CD1c-positive myeloid dendritic cell (primary cell): ENCODE measurements around the gene CSK.
"Not testable (repeated sequence)": the region's sequence is repeated elsewhere in the genome, so short reads cannot be mapped to it uniquely, and the experiment has no call there.

Source experiments
- DNase-seq: peaks from one replicate; pipeline ENCODE4 v3.0.0-alpha.2; 2016; ENCODE audit errors: extremely low spot score

Gene CSK

GRCh38 chr15:74781431-74782258, at the start of gene CSK:
Gene CSK (plus strand): TSS chr15:74782080. CDS start chr15:74798298, 16,218 bp downstream.
- DNase-seq, result peak; percentile 93

DNA sequence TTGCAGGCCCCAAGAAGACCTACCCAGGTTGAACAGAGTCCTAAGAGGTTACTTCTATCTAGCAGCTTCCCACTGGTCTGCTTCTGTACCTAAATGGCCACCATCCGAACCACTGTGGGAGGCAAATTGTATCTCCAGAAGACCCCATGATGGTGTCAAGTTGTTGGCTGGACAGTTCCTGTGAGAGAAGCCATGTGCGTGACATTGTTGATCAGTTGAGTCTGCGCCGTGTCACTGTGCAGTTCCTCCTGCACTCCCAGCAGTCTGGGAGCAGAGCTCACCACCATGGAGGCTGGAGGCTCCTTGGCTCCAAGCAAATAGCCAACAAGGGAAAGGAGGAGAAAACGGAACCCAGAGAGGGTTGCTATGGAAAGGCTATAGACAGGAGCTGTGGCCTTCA, 49.0 kb upstream of the CSK start:
- no peak for DNase-seq

DNA sequence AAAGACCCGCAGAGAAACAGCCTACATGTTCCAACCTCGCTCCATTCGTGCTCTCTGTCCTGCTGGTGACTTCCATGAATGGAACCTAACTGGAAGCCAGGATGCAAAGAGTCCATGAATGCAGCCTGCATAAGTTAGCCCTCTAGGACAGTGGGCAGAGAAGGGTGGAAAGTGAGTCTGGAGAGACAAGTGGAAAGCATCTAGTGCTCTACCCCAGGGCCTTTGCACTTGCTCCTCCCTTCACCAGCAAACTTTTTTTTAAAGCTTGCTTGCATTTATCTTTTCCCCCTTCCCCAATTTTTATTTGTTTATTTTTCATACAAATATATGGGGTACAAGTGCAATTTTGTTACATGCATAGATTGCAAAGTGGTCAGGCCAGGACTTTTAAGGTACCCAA, 48.6 kb upstream of the CSK start:
- no peak for DNase-seq

GRCh38 chr15:74735305-74735704, 46.6 kb upstream of the CSK start:
- DNase-seq, result no peak

GRCh38 chr15:74738239-74738638, 43.6 kb upstream of the CSK start:
- not testable (repeated sequence) for DNase-seq

DNA sequence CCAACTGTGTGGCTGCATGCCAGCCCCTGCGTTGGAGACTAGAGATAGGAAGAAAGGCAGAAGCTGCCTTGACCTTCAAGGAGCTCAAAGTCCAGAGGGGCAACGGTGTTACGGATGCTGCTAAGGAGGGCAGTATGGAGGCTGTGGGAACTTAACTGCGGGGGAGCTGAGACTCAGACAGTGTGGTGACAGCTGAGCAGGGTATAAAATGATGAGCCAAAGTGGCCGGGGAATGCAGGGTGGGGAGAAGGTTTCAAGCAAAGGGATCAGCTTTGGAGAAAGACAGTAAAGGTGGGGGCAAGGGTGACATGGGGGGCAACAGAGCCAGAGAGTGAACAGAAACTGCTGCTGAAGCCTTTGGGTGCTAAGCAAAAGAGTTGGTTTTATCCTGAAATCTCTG, 39.5 kb upstream of the CSK start:
- no peak for DNase-seq

DNA sequence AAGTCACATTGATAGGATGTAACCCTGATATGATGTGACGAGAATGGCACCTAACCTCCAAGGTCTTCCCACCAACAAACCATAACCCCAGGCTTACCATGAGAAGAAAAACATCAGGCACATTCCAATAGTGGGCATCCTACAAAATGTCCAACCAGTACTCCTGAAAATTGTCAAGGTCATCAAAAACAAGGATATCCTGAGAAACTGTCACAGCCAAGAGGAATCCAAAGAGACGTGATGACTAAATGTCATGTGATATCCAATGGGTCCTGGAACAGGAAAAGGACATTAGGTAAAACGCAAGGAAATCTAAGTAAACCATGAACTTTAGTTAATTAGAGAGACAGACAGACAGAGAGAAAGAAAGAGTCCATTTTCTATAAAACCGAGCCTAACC, 35.5 kb upstream of the CSK start:
- no peak for DNase-seq

GRCh38 chr15:74748322-74748946, 33.4 kb upstream of the CSK start, which contains the start of gene CYP1A2:
Gene CYP1A2 (plus strand): TSS chr15:74748845. CDS start chr15:74749739, 894 bp downstream.
- no peak for DNase-seq

GRCh38 chr15:74749832-74750231, 32.0 kb upstream of the CSK start:
- no peak for DNase-seq

DNA sequence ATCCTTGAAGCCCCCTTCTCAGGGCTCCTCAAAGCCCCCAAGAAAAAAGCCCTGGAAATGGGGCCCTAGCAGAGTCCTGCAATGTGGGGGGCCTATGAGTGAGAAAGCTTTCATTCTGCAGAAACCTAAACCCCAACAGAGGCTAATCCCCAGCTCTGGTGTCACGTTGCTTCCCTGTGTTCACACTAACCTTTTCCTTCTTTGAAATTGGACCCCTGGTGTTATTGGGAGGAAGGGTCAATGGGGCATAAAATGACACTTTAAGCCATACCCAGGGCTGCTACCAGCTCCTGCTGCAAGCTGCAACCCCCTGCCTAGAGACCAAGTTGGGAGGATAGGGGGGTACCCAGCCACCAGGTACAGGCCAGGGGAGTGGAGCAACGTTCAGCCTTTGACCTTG, 31.1 kb upstream of the CSK start:
- no peak for DNase-seq

DNA sequence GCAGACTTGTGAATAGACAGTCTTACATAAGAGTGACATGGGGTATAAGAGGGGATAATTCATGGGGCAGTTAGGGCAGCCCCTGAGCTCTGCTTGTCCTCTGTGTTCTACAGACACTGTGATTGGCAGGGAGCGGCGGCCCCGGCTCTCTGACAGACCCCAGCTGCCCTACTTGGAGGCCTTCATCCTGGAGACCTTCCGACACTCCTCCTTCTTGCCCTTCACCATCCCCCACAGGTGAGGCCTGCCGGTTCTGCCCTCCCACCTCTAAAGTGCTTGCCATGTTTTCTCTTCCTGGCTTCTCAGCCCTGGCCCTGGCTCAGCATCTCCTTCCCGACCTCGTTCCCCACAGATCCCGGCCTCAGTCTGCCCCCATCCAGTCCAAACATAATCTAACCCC, 29.9 kb upstream of the CSK start:
- no peak for DNase-seq

- DNase-seq, result no peak
Measured at GRCh38 chr15:74752531-74752930, 29.3 kb upstream of the CSK start.

- DNase-seq, result no peak
Measured at GRCh38 chr15:74754593-74755215, 27.2 kb upstream of the CSK start.

- DNase-seq, result no peak
Measured at GRCh38 chr15:74758736-74759135, 23.1 kb upstream of the CSK start.

DNA sequence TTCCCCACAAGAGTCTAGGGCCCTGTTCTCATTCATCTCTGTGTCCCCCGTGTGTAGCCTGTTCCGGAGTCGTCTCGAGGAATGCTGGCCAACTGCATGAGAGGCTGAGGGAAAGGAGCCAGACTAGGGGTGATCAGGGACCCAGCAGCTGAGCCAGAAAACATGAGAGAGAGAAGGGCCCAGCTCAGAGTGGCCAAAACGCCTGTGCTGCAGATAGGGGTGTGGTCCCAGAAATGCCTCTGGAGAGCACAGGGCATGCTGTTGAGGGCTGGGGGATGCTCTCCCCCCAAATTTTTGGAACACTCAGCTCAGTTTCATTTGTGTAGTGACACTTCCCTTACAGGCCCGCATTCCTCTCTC, 19.1 kb upstream of the CSK start:
- DNase-seq, result no peak

DNA sequence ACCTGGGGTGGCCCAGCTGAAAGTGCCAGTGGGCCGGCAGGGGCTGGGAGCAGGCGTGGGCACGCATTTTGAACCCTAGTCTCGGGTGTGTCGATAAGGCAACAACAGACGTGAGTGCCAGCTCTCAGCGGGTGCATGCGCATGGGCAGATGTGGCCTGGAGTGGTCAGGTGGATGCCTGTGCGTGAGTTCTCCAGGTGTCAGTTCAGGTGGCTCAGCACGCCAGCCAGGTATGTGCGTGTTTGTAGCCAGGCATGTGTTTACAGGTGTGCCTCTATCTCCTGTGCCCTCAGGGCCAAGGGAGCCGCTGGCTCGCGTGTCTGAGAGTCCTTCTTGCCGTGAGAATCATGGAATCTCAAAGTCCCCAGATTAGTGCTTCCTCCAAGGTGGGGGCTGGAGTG, 18.5 kb upstream of the CSK start:
- DNase-seq, result no peak

DNA sequence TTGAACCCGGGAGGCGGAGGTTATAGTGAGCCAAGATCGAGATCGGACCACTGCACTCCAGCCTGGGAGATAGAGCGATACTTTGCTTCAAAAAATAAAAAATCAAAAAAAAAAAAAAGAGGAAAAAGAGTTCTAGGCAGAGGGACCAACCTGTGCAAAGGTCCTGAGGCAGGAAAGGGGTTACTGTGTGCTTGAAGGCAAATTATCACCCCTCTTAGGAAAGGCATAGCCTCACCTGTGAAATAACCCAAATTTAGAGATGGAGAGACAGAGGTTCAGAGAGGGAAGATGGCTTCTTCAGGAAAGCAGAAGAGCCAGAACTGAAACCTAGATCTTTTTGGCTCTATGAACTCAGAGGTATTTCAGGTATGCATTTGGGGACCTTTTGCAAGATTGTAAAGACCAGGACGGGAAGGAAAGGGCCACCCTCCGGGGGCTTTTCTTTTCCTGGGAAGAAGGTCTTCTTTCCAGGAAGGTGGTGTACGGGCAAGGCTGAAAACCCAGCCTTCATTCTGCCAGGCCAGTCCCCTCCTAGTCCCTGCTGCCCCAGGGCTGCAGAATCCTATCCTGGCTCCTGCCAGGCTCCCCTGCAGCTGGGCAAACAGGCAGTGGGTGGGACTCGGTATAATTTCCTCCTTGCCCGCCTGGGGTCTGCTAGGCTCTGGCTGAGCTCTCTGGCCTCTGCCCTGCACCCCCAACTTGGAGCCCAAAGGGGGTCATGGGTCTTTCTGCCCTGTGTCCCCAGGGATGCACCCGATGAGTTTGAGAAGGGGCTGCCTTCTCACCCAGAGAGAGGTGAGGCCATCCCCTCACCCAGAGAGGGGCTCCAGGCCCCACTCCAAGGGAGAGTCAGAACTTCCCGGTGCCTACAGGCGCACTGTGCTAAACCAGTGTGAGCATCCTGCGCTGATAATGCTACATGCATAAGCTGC, 14.4 kb upstream of the CSK start:
- no peak for DNase-seq

- DNase-seq, result no peak
Measured at GRCh38 chr15:74768099-74768770, 13.6 kb upstream of the CSK start.

GRCh38 chr15:74768771-74769342, 13.0 kb upstream of the CSK start:
- peak; percentile 79 for DNase-seq

GRCh38 chr15:74769463-74770025, 12.3 kb upstream of the CSK start:
- no peak for DNase-seq
